ENCODE results near the gene FOXF2.

The FOXF2 gene

DNA sequence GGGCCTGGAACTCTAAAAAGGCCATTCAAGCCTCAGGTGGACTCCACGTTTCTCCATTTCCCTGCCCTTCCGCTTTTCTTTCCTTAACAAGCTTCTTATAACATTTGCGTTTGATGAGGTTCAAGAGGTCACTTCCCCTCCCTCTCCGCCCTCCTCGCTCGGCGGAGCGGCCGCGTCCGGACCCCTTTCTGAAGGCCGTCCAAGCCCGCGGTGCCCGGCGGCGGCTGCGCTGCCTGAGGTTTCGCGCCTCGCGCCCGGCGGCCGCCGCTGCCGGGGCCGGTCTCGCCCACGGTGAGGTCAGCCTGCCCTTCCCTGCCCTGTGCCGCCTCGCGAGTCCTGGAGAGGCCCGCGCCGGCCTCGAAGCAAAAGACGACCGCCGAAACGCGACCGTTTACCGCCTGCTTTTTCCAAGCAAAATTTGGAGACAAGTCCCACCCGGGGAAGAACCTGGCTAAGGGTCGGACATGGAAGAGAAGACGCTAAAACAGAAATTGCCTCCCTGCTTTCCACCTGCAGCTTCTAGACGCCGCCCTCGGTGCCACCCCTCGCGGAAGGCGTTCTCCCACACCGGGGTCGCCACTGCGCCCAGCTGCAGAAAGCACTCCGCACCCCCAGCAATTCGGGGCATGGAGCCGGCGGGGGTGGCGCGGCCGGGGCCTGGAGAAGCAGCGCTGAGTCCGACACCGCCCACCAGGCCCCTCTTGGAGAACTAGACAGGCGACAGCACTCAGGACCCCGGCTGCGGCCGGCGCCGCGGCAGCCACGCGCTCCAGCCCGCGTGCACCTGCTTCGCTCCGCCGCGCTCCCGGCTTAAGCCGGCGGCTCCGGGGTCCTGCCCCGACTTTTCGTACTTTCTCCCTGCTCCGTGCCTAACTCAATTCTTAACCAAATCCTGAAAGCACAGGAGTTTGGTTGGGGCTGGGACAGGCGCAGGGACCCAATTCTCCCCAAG, 11.0 kb upstream of the FOXF2 start:
- no peak for DNase-seq (ENCODE audit: low read depth)
- TF ChIP-seq, protein P1, sequence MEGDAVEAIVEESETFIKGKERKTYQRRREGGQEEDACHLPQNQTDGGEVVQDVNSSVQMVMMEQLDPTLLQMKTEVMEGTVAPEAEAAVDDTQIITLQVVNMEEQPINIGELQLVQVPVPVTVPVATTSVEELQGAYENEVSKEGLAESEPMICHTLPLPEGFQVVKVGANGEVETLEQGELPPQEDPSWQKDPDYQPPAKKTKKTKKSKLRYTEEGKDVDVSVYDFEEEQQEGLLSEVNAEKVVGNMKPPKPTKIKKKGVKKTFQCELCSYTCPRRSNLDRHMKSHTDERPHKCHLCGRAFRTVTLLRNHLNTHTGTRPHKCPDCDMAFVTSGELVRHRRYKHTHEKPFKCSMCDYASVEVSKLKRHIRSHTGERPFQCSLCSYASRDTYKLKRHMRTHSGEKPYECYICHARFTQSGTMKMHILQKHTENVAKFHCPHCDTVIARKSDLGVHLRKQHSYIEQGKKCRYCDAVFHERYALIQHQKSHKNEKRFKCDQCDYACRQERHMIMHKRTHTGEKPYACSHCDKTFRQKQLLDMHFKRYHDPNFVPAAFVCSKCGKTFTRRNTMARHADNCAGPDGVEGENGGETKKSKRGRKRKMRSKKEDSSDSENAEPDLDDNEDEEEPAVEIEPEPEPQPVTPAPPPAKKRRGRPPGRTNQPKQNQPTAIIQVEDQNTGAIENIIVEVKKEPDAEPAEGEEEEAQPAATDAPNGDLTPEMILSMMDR (conservative IDR thresholded peaks at IDR 0.05; ENCODE audit: low read depth, low read length), result no peak
- H3K4me3 ChIP-seq (ENCODE audit: low read length), result peak overlapping the region; percentile 12

DNA sequence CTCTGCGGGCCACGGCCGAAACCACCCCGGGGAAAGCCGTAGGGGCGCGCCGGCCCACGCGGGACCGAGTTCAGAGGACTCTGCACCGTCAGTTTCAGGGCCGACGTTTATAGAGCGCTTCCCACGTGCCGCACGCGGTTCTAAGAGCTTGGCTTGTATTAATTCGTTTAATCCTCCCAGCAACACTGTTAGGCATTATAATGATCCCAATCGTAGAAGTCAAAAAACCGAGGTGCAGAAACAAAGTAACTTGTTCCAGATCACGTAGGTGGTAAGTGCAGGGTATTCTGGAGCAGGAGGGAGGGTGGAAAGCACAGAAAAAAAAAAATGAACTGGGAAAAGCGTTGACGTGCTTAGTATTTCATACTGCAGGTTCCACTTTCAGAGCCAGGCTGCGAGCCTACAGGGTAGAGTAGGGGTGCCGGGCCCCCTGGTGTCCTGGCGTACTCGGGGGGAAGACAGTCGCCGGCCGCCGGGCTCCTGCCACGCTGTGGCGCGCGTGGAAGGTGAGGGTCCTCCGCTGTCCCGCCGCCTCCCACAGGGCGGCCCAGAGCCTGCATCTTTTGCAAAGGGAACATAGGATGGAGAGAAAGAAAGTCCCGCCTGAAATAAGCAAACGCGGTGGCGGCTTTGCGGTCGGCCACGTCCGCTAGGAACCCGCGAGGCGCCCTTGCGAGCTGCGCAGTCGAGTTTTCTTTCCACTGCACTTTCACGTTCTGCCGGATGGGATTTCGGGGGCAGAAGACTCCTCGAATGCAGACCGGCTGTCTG, 10.2 kb upstream of the FOXF2 start:
- DNase-seq (ENCODE audit: low read depth), result no peak

DNA sequence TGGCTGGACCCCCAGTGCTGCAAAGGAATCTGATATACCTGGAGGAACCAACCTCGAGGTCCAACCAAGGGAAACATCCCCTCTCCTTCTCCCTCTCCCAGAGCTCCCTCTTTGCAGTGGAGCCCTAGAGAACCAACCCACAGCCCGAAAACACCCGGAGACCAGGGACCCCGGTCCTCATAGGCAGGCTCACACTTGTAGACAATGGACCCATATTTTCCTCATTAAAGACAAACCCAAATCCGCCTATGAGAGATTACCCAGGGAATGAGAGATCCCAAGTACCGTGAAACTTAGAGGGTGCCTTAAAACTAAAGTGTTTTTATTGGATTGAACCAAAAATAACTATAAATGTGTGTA, 9.6 kb upstream of the FOXF2 start:
- TF ChIP-seq, protein P1 (conservative IDR thresholded peaks at IDR 0.05; ENCODE audit: low read depth, low read length), result no peak
- no peak overlapping the region for H3K4me3 ChIP-seq (ENCODE audit: low read length)
- DNase-seq (ENCODE audit: low read depth), result no peak

More for the DNA sequence above, 10.2 kb upstream of the FOXF2 start:
- H3K4me3 ChIP-seq (ENCODE audit: low read length), result no peak overlapping the region
- TF ChIP-seq, protein P1 (conservative IDR thresholded peaks at IDR 0.05; ENCODE audit: low read depth, low read length), result peak; percentile 12

DNA sequence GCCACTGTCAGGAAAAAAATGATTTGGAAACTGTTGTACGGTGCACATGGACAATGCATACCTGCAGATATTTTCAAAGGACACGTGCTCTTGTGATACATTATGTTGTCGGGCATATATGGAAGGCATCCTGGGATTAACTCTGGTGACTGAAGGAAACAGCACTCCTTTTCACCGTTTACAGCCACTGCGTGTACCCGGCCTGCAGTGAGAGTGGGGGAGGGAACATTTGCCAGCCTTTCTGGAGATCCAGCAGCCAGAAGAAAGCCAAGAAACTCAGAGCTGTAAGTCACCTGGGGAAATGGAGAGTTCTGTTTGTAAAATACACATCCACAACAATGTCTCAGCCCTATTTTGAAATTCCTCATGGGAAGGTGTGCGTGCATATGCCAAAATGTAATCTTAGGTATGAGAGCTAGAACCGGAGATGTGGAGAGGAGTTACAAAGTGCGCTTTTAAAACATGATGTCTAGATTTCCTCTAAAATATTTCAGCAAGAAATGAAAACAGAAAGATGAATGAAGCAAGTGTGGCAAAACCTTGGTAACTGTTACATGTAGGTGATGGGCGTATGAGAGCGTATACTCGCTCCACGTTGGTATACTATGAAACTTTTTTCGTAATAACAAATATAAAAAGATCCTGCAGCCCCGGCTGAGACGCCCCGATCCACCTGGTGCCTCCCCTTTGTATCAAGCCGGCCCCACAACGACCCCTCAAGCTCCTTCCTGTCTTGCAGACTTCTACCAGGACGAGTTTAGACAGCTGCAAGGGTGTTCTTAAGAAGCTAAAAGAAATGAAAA, 8.6 kb upstream of the FOXF2 start:
- TF ChIP-seq, protein P1 (conservative IDR thresholded peaks at IDR 0.05; ENCODE audit: low read depth, low read length), result no peak
- no peak overlapping the region for H3K4me3 ChIP-seq (ENCODE audit: low read length)

DNA sequence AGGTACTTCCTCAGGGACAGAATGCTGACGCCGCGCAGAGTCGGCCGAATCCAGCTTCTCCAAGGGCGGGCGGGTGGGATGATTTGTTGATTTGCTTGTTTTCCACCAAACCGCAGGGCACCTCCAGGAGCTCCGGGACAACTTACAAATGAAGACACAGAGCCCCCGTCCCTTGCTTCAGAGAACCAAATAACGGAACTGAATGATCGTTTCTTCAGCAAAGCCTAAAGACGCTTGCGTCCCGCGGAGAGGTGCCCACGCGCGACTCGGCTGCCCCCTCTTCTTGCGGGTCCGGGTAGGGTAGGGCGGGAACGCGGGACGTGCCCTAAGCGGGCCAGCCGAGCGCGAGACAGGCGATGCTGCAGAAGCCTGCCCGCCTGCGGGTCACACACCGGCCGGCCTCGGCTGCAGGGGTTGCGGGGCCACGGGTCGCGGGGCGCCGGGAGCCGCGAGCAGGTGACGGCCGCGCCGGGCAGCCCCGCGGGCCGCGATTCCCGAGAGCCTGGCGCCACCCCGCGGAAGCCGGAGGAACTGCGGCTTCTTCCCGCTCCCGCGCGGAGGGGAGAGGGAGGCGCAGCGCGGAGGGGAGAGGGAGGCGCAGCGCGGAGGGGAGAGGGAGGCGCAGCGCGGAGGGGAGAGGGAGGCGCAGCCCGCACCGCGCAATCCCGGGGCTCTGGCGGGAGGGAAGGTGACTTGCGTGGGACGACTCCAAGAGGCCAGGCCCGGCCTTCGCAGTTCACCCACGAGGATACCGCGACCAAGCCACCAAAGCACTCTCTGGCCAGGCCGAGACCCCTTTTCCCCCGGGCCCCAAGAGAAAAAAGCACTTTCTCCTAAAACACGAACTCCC, 7.7 kb upstream of the FOXF2 start:
- TF ChIP-seq, protein P1 (conservative IDR thresholded peaks at IDR 0.05; ENCODE audit: low read depth, low read length), result peak; percentile 60
- DNase-seq (ENCODE audit: low read depth), result no peak
- peak overlapping the region; percentile 24 for H3K4me3 ChIP-seq (ENCODE audit: low read length)

More for the DNA sequence above, 8.6 kb upstream of the FOXF2 start:
- no peak for DNase-seq (ENCODE audit: low read depth)

DNA sequence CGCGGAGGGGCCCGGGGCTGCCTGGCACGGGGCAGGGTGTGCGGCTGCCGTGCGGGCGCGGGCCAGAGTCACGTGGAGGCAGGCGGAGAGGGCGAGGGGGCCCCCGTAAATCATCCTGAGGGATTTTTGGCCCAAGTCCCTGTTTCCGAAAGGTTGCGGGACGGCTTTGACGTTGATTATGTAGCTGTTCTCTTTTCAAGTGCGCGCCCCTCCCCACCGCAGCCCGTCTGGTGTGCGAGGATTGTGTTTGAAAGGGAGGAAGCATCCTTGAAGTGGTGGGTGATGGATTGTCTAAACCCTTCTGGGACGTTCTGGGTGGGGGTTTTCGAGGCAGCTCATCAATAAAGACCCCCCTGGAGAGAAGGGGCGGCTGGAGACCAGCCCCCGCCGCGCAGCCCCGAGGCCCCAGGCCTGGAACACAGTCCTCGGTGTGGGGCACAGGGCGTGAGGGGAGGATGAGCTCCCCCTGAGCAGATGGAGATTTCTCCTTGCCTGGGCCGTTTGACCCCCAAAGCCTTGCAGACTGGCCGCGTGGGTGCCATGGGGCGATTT, 7.0 kb upstream of the FOXF2 start:
- no peak for DNase-seq (ENCODE audit: low read depth)
- TF ChIP-seq, protein P1 (conservative IDR thresholded peaks at IDR 0.05; ENCODE audit: low read depth, low read length), result no peak
- H3K4me3 ChIP-seq (ENCODE audit: low read length), result no peak overlapping the region

All from retinal pigment epithelial cell (primary cell).